ENCODE results near the gene PKD1. TPM values are rescaled to one million over a fixed set of nuclear protein-coding genes. Genes with fewer than 3 reads are reported as not detected.
A peak's percentile ranks its signal among the peaks of the same experiment; 100 is the strongest.

PKD1 gene
- total RNA-seq, 1 experiment from 2014 or later: 137 TPM

DNA sequence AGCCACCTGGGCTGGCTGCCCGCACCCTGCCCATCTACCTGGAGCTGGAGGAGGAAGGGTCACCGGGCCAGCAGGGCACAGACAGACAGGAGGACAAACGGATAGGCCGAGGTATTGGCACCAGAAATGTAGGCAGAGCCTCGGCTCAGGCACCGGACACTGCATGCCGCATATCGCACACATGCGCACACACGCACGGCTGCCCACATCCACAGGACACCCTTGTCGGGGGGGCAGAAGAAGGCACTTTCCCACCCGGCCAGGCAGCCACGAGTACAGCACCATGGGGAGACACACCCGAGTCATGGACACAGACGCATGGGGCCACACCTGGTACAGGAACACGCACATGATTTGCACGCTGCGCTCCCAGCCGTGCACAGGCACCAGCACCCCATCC, 46.3 kb upstream of the PKD1 start:
- BruUV-seq (replicated peaks): no TSS peak
- ATAC-seq (no peak), DNase-seq (ENCODE audit: low read depth, low spot score) (no peak)
- ChIA-PET POLR2A (interaction anchor here (1.3 kb wide), 1 partner anchor 34 kb away, joined by 4 read pairs; the partner anchor contains the start of gene PGP), RAD21 (ENCODE audit: low non-redundant PET in 1 of 2, low total read pairs in 2 of 2, uncharacterized antibody in 2 of 2, unreplicated experiment in 2 of 2) (no interaction called here), CTCF (no interaction called here)
- H3K27ac ChIP-seq (ENCODE audit: low read depth, low read length): peak overlapping the region; percentile 38; the same call in 1 of the 2 replicates
- H2AFZ ChIP-seq (ENCODE audit: low read depth, low read length, poor library complexity, severe bottlenecking): no peak overlapping the region
- no peaks in the 10 kb centered on the region for H3K79me2 ChIP-seq (ENCODE audit: insufficient read depth, low read length)
- no peak overlapping the region for H3K9ac ChIP-seq (ENCODE audit: low read length)
- no peaks in the 10 kb centered on the region for H4K20me1 ChIP-seq (ENCODE audit: insufficient read depth)
- H3K9me3 ChIP-seq (ENCODE audit: control insufficient read depth in 1 of 2, insufficient read depth in 1 of 2, low read depth in 1 of 2, low read length in 2 of 2): no peaks in the 10 kb centered on the region
- intact Hi-C loops (cut with micrococcal nuclease): no loop called here
- H3K9me2 ChIP-seq (ENCODE audit: insufficient read depth): no peaks in the 10 kb centered on the region
- no peaks in the 10 kb centered on the region for H3K36me3 ChIP-seq (ENCODE audit: control insufficient read depth in 1 of 2, insufficient read depth in 2 of 2, low read length in 2 of 2)
- H3K4me1 ChIP-seq (ENCODE audit: control insufficient read depth in 1 of 2, insufficient read depth in 2 of 2, low read length in 2 of 2): peaks cover 0 to 5% of the 10 kb centered on the region in 2 experiments; a peak in 1 of 4 replicates
- no peak overlapping the region for H3K4me3 ChIP-seq (replicated peaks in 1 of 2; ENCODE audit: low read depth in 1 of 2, low read length in 2 of 2)
- TF ChIP-seq EGR1 (IDR thresholded peaks at IDR 0.05; ENCODE audit: low read depth) (no peak), SP1 (IDR thresholded peaks at IDR 0.05; ENCODE audit: low read depth) (no peak), JUND (IDR thresholded peaks at IDR 0.05) (no peak), REST (IDR thresholded peaks at IDR 0.05; ENCODE audit: low read depth) (no peak)
- H3K4me2 ChIP-seq (ENCODE audit: low read length): no peak overlapping the region
- no peaks in the 10 kb centered on the region for H3K27me3 ChIP-seq (ENCODE audit: insufficient read depth, low read length)

Data from HCT116 (cell line).